Erythroblast (primary cell): Measurements from ENCODE around the gene NLRP6.

ENCODE experiments used
- GATA1 ChIP-seq: IDR thresholded peaks from 2 replicates; pipeline ENCODE4 v1.6.1; 2011; ENCODE audit warnings: low read depth, mild to moderate bottlenecking, control low read depth, low read length, moderate library complexity
- POLR2A ChIP-seq: IDR thresholded peaks from 2 replicates; pipeline ENCODE4 v1.6.1; 2011; ENCODE audit warnings: mild to moderate bottlenecking, low read length

DNA sequence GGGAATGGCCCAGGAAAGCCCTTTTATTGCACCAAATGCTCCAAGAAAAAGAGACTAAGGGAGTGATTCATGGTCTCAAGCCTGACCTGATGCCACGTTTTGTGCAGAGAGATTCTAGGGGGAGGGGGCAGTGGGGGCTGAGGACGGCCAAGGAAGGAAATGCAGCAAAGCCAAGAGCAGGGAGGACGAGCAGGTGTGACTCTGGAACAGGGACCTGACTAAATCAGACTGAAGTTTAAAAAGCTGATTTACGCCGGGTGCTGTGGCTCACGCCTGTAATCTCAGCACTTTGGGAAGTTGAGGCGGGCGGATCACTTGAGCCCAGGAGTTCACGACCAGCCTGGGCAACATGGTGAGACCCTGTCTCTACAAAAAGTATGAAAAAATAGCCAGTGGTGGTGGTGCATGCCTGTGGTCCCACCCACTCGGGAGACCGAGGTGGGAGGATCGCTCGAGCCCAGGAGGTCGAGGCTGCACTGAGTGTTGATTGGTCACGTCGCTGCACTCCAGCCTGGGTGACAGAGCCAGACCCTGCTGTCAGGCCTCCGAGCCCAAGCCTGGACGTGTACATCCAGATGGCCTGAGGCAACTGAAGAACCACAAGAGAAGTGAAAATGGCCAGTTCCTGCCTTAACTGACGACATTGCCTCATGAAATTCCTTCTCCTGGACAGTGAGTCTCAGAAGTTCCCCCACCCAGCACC lies 53.3 kb downstream of the NLRP6 start:
- TF ChIP-seq POLR2A (no peak), GATA1 (no peak)
